HG03565 (cell line): ENCODE data around the gene ALPL.
"Not testable (repeated sequence)": the region's sequence is repeated elsewhere in the genome, so short reads cannot be mapped to it uniquely, and the experiment has no call there.

Source experiments
- ATAC-seq: cut with Tn5 transposase; IDR thresholded peaks from one replicate; pipeline ENCODE4 v1.9.1; 2021; ENCODE audit warnings: mild to moderate bottlenecking, moderate library complexity; ENCODE audit not compliant: unreplicated experiment

Gene ALPL

GRCh38 chr1:21509351-21510112 is at the start of gene ALPL:
TSS of gene ALPL (plus strand) at chr1:21509423. CDS start at chr1:21554082, 44,659 bp downstream.
- ATAC-seq: no peak

GRCh38 chr1:21465127-21465526 is 44.1 kb upstream of the ALPL start:
- not testable (repeated sequence) for ATAC-seq

GRCh38 chr1:21467946-21468345 is 41.3 kb upstream of the ALPL start:
- not testable (repeated sequence) for ATAC-seq

GRCh38 chr1:21468599-21468998 is 40.6 kb upstream of the ALPL start:
- no peak for ATAC-seq

GRCh38 chr1:21469581-21469980 is 39.6 kb upstream of the ALPL start:
- no peak for ATAC-seq

DNA sequence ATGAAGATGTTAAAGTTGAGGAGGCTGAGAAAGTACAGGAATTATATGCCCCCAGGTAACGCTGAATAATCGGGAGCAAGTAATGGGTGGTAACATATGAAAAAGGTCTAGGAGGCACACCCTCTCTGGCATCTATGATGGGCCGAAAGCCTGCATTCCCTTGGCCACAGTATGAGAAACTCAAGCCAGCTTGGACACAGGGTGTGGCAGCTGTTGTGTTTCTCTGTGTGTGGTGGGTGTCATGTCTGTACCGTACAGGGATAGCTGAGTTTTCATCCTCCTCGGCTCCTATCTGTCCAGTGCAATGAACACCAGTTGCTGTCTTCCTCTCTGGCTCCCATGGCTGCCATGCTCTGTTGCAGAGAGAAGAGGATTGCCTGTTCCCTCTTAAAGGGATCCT is 36.4 kb upstream of the ALPL start:
- ATAC-seq: no peak

DNA sequence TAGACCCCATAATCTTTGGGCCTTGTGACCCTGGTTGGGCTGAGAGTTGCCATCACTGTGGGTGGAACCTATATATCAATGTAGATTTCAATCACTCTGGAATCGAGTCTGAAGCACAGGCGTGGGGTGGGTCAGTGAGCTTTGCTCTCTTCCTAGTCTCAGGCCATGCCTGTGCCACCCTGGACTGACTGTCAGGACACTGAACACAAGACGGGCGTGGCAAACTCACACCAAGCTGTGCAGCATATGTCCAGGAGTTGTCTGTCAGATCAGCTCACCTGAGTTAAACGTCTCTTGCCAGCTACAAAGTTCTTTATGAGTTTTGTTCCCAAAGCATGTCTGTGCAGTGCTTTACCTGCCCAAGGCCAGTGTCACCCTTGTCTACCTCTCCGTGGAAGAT is 30.9 kb upstream of the ALPL start:
- no peak for ATAC-seq

DNA sequence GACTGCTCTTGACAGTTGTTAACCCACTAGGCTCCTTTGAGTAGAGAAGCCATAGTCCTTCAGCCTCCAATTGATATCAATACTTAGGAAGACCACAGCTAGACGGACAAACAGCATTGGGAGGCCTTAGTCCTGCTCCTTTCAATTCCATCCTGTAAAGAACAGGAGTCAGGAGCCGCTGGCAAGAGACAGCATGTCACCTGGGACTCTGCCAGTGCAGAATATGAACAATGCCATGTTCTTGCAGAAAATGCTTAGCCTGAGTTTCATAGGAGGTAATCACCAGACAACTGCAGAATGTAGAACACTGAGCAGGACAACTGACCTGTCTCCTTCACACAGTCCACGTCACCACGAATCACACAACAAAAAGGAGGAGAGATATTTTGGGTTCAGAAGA is 25.3 kb upstream of the ALPL start:
- ATAC-seq: not testable (repeated sequence)

DNA sequence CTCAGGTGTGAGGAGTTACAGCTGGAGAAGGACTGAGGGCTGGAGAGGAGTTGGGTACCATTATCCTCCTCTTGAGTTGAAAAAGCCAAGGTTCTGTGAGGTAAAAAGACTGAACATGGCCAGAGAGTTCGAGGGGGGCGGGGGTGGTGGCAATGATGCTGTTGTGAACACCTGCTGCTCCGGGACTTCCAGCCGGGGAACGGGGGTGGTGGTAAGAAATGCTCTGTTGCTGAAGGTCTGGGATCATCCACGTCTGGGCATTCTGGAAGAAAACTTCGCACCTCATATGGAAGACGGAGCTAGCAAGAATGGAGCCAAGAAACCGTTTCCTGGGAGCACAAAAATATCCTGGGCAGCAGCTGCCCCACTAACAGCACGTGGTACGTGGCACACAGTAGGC is 20.1 kb upstream of the ALPL start:
- ATAC-seq: no peak

DNA sequence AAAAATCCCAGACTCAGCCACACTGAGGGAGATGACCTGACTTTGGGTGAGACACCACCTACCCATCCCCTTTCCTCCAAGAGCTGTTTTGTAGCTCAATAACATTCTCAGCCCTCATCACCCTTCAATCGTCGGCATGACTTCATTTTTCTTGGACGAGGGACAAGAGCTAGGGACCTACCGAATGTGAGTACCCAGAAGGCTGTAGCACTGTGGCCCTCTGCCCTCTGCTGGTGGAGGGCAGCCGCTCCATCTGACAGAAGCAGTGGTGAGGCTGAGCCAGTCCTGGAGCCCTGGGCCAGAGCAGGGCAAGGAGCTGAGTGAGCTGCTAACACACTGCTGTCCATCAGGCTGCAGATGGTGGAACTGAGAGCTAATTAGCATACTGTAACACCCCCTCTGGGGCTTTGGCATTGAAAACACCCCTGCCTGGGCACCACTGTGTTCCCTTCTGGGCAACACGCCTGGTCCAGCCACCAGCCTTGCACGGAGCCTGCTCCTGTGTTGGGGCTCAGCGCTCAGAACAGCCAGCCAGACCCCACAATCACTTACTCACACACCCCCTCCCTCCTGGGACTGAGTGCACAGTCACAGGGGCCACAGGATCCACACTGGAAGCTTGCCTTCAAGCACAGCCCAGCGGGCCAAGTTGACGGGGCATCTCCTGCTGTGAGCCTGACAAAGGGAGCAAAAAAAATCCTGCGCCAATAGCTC is 18.3 kb upstream of the ALPL start:
- no peak for ATAC-seq

GRCh38 chr1:21491488-21492355 is 17.5 kb upstream of the ALPL start:
- ATAC-seq: no peak

DNA sequence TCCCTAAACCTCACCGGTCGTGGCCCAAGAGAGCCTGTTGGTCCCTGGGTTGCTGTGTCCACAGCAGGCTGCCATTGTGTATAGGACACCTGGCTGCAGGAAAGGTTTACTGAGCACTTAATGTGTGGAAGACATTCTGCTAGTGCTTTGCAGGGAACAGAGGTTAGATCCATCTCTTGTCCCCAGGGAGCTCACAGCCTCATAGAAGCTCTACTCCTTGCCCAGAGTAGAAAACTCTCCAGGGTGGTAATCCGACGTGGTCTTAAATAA is 16.9 kb upstream of the ALPL start:
- no peak for ATAC-seq

DNA sequence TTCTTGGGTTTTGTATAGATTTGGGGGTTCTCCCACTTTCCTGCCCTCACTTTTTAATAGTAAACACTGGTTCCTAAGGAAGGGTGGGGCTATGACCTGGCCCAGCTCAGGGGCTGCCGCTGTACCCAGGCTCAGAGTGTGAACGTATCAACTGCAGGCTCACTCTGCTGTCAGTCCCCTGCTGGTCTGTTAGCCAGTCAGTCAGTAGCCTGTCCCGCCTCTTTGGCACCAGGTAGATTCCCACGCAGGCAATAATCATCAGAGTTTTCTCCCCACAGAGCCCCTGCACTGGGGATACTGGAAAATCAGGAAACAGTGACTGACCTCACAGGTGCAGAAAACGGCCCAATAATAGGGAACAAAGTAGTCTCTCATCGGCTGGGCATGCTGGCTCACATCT is 15.0 kb upstream of the ALPL start:
- ATAC-seq: no peak

GRCh38 chr1:21495225-21495820 is 13.9 kb upstream of the ALPL start:
- ATAC-seq: no peak

DNA sequence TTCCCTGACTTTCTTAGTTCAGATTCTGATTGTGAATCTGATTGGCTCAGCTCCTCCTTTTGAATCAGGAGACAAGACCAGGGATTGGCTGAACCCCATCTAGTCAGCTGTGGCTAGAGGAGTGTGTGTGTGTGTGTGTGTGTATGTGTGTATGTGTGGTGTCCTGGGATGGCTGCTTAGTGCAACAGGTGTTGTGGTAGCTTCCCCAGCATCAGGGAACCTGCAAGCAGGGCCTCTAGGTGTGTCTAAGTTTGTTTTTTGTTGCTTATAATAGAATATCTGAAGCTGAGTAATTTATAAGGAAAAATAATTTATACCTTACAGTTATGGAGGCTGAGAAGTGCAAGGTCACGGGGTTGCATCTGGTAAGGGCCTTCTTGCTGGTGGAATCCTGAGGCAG is 13.2 kb upstream of the ALPL start:
- ATAC-seq: no peak

DNA sequence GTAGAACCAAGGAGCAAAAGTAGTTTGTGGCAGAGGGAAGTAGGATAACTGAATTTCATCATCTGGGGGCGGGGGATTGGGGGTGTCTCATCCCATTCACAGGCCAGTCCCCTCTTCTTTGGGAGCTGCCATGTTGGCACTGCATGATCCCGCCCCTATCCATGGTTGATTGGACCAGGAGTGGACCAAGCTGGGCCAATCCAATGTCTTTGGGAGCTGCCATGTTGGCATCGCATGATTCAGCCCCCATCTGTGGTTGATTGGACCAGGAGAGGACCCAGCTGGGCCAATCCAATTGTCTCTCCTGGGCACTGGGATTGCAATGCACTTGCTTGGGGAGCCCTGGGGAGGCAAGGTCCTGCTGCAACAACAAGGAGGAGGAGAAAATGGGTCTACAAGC is 12.3 kb upstream of the ALPL start:
- no peak for ATAC-seq

DNA sequence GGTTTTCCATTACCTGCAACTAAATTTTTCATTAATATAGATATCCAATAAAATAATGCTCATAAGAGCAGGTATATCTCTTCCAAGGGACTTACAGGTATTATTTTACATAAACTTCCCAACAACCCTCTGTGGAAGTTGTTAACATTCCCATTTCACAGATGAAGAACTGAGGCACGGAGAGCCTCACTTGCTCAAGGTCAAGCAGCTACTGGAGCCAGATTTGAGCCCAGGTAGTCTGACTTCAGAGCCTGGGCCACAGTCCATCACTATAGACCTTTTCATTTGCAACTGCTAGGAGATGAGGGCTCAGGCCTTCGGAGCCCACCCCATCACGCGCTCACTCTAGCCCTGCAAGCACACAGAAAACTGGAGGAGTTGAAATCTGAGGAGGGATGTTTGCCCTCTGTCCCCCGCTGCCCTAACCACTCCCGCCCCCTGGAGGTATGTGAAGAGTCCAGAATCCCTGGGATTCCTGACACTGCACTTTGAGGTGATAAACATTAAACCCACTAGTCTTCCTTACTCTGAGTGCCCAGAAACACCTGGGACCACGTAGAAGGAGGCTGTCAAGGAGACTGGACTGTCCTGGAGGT is 11.7 kb upstream of the ALPL start:
- no peak for ATAC-seq

- no peak for ATAC-seq
Observed at GRCh38 chr1:21499283-21499950, 9.8 kb upstream of the ALPL start.

DNA sequence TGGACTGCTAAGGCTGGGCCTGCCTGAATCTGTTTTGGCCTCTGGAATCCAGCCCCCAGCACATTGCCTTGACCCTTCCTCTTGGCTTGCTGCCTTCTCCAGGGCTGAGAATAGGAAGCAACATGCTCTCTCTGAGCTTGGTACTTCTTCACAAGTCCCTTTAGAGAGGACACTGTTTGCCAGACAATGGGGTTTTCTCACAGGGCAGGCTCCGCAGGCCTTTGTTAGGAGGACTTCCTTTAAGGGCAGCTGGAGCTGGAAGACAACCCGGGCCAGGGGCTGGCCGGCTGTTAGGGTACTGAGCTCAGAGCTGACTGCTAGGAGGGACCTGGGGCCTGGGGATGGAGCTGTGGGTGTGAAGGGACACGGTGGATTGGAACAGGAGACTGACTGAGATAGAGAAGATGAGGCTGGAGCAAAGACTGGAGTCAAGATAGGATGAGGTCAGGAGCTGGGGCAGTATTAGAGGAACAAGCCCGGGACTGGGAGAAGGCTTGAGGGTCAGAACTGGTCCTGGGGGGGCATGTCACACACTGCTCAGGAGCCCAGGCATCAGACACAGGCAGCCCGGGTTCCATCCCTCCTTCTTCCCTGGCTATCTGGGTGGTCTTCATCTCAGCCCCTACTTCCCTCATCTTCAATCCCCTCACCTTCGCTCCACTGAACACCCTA is 5.4 kb upstream of the ALPL start:
- no peak for ATAC-seq

GRCh38 chr1:21506804-21507203 is 2.4 kb upstream of the ALPL start:
- ATAC-seq: no peak
